ENCODE results near the gene BANK1.

GRCh38 chr4:101850698-101851097, 60.2 kb downstream of the BANK1 start:
- TF ChIP-seq CTCF (conservative IDR thresholded peaks at IDR 0.05; ENCODE audit: low read length): no peak
- no peak for TF ChIP-seq EZH2phosphoT487 (IDR thresholded peaks at IDR 0.05; ENCODE audit: borderline replicate concordance, low read depth, low read length)
